Small intestine (tissue), 7 donors: ENCODE measurements around the gene HDHD5. TPM values are rescaled to one million over a fixed set of nuclear protein-coding genes. Genes with fewer than 3 reads are reported as not detected.

Experiments
- DNase-seq, 2 donors: peaks; one replicate each; pipeline versions ENCODE4 v3.0.0 to v3.0.0-alpha.2; 2013
- FAIRE-seq: peaks from 2 replicates; lab custom pipeline; 2012; peaks lifted over from hg19 to GRCh38; lab: Jason Lieb, UNC
- H3K27ac ChIP-seq, 3 donors: one replicate each; pipeline ENCODE4 v1.5.1; 2013; ENCODE audit warnings: low read length in 2 of 3, mild to moderate bottlenecking in 2 of 3, control low read depth in 1 of 3, inconsistent platforms in 1 of 3, low read depth in 1 of 3, moderate library complexity in 1 of 3
- H3K27me3 ChIP-seq, 3 donors: one replicate each; pipeline ENCODE4 v1.6.1; 2013; ENCODE audit warnings: low read length in 3 of 3, inconsistent platforms in 1 of 3; ENCODE audit not compliant: control insufficient read depth in 3 of 3, insufficient read depth in 3 of 3
- H3K36me3 ChIP-seq, 3 donors: one replicate each; pipeline ENCODE4 v1.6.1; 2013; ENCODE audit warnings: low read length in 3 of 3, inconsistent platforms in 1 of 3, low read depth in 1 of 3, mild to moderate bottlenecking in 1 of 3, moderate library complexity in 1 of 3; ENCODE audit not compliant: control insufficient read depth in 3 of 3, insufficient read depth in 2 of 3
- H3K4me1 ChIP-seq, 3 donors: one replicate each; pipeline ENCODE4 v1.6.1; 2013; ENCODE audit warnings: low read length in 2 of 3, inconsistent platforms in 1 of 3, low read depth in 1 of 3, mild to moderate bottlenecking in 1 of 3, moderate library complexity in 1 of 3; ENCODE audit not compliant: control insufficient read depth in 3 of 3, insufficient read depth in 2 of 3
- H3K4me3 ChIP-seq, 3 donors: one replicate each; pipeline ENCODE4 v1.5.1; 2013; ENCODE audit warnings: low read length in 3 of 3, control low read depth in 1 of 3, inconsistent platforms in 1 of 3, low read depth in 1 of 3, mild to moderate bottlenecking in 1 of 3, moderate library complexity in 1 of 3
- H3K9me3 ChIP-seq, 2 donors: one replicate each; pipeline ENCODE4 v1.6.1; 2013; ENCODE audit warnings: low read depth in 1 of 2, low read length in 1 of 2; ENCODE audit not compliant: control insufficient read depth in 2 of 2, insufficient read depth in 1 of 2
- WGBS, 3 donors: extraction: QIAGEN DNeasy Blood & Tissue Kit; methylation state at CpG; one replicate each; pipeline ENCODE4 v1.1.7; 2013; 5-methylcytosine and 5-hydroxymethylcytosine counted together
- polyA plus RNA-seq, 4 donors: library from polyadenylated mRNA; stranded (reverse) in 3 of 4; unstranded in 1 of 4; fragments of 200-250 nt in 3 of 4; fragments of 120-200 nt in 1 of 4; gene quantifications; one replicate each; pipeline versions ENCODE4 v1.2.1 to v1.2.3, GENCODE V29; 2013
- donor health status: healthy with polysubstance abuse.
- donor health status: control.
- donor health status: control.
- donor health status: Bipolar disorder and iron deficiency.
- donor health status: healthy.

Gene HDHD5
- polyA plus RNA-seq, 4 donors, result 36.0 to 70.8 (median 61.7) TPM

DNA sequence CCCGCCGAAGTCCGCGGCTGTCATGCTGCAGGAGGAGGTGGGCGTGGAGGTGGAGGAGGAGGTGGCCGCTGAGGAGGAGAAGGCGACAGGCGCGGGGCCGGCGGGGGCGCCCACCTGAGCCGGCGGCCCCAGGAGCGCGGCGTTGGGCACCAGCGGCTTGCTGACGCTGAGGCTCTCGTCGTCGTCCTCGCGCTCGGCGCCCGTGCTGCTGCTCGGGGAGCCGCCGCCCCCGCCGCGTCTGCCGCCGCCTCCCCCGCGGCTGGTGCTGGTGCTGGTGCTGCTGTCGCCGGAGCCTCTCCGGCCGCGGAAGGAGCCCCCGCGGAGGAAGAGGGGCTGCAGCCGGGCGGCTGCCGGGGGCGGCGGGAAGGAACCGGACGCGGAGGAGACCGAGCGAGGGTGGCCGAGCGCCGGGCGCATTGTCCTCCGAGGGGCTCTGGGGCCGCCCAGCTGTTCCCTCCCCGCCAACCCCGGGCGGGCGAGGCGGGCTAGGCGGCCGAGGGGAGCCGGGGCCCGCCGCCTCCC, 38.3 kb downstream of the HDHD5 start:
- H3K4me3 ChIP-seq, result peak overlapping the region in 2 of 3 donors; percentile 24 to 63
- no peak for FAIRE-seq
- WGBS, 3 donors, result 0 to 1% (median 0%) methylated on average over 26 to 70 of the region's 70 CpGs

DNA sequence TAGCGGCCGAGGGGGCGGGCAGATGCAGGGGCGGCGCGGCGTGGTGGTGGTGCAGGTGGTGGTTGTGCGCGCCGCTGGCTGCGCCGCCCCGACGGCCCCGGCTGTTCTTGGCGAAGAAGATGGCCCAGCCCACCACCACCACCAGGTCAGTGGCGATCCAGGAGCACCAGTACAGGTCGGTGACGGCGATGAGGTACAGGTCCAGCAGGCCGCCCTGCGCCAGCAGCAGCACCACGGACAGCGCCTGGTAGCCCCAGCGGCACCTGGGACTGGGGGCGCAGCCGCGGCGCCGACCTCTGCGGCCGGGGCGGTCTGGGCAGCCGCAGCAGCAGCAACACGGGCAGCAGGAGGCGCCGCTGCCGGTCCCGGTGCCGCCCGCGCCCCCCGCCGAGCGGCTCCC, 38.8 kb downstream of the HDHD5 start:
- peak overlapping the region in 1 of 3 donors; percentile 63 for H3K4me3 ChIP-seq
- H3K9me3 ChIP-seq, result no peaks in the 10 kb centered on the region
- FAIRE-seq, result no peak
- 2 to 3% (median 3%) methylated on average over 20 to 45 of the region's 45 CpGs for WGBS, 3 donors
- H3K36me3 ChIP-seq, result no peaks in the 10 kb centered on the region
- peaks cover 3 to 19% (median 18%) of the 10 kb centered on the region in 3 donors for H3K27me3 ChIP-seq
- H3K27ac ChIP-seq, result no peak overlapping the region
- peaks cover 0 to 3% (median 0%) of the 10 kb centered on the region in 3 donors for H3K4me1 ChIP-seq
- peak; percentile 19 to 77 for DNase-seq

More for the DNA sequence above, 38.3 kb downstream of the HDHD5 start:
- H3K4me1 ChIP-seq, result peaks cover 0 to 3% (median 0%) of the 10 kb centered on the region in 3 donors
- H3K27ac ChIP-seq, result no peak overlapping the region
- peaks cover 3 to 19% (median 18%) of the 10 kb centered on the region in 3 donors for H3K27me3 ChIP-seq
- no peaks in the 10 kb centered on the region for H3K36me3 ChIP-seq
- no peaks in the 10 kb centered on the region for H3K9me3 ChIP-seq
- DNase-seq, result peak in 1 of 2 donors; percentile 50

DNA sequence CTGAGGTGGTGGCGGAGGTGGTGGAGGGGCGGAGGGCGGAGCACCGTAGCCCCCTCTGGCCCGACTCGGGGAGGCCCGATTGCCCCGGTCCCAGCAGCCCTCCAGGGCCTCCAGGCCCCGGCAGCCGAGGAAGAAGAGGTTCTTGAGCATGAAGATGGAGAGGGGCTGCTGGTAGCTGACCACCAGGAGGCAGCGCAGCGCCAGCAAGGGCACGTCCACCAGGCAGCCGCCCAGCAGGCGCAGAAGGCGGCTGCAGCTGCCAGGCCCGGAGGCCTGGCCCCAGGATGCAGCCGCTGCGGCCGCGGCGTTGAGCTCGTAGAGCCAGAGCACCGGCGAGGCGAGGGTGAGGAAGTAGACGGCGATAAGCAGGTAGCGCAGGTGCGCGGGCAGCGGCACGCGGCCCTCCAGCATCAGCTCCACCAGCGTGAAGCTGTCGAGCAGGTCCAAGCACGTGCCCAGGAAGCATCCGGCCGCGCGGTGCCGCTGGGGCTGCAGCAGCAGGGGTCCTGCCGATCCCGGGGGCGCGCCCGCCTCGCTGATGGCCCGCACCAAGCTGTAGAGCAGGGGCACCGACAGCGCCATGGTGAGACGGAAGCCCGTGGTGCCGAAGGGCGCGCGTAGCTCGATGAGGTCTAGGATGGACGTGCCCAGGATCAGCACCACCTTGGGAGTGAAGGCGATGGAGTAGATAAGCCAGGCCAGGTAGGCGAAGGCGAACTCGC, 39.4 kb downstream of the HDHD5 start:
- H3K27ac ChIP-seq, result no peak overlapping the region
- H3K9me3 ChIP-seq, result no peaks in the 10 kb centered on the region
- FAIRE-seq (no peak), DNase-seq (peak; percentile 51 to 52)
- WGBS, 3 donors, result 29 to 34% (median 33%) methylated on average over 48 to 63 of the region's 63 CpGs
- peaks cover 0 to 3% (median 0%) of the 10 kb centered on the region in 3 donors for H3K4me1 ChIP-seq
- H3K36me3 ChIP-seq, result no peaks in the 10 kb centered on the region
- peaks cover 3 to 19% (median 18%) of the 10 kb centered on the region in 3 donors for H3K27me3 ChIP-seq
- H3K4me3 ChIP-seq, result no peak overlapping the region

- Histone ChIP-seq H3K4me1 (peaks cover 0 to 3% (median 0%) of the 10 kb centered on the region in 3 donors), H3K27ac (no peak overlapping the region), H3K36me3 (no peaks in the 10 kb centered on the region), H3K9me3 (no peaks in the 10 kb centered on the region), H3K27me3 (peaks cover 3 to 19% (median 16%) of the 10 kb centered on the region in 3 donors), H3K4me3 (no peak overlapping the region)
- FAIRE-seq, result no peak
- WGBS, 3 donors, result 67 to 80% (median 79%) methylated on average over 4 of the region's 4 CpGs
- no peak for DNase-seq
Measured at GRCh38 chr22:17118342-17118741, 40.7 kb downstream of the HDHD5 start.

DNA sequence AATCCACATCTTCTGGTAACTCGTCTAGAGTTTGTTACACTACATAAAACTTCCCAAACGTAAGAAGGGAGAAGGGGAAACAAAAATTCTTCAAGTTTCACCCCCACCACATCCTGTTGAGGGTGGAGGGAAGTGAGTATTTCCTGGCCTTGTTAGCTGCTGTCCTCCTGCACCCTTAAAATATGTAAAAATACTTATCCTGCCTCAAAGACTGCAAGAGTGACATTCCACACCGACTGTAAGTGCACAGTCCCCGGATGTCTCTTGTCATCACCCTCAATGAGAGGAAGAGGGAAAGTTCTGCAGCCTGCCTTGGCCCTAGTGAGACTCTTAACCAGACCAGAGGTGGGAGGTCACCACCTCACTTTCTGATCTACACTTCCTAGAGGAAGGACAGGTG, 41.2 kb downstream of the HDHD5 start:
- no peaks in the 10 kb centered on the region for H3K36me3 ChIP-seq
- H3K9me3 ChIP-seq, result no peaks in the 10 kb centered on the region
- 45 to 75% (median 52%) methylated on average over 4 of the region's 4 CpGs for WGBS, 3 donors
- DNase-seq (no peak), FAIRE-seq (no peak)
- no peak overlapping the region for H3K27ac ChIP-seq
- peaks cover 0 to 3% (median 0%) of the 10 kb centered on the region in 3 donors for H3K4me1 ChIP-seq
- peaks cover 3 to 19% (median 14%) of the 10 kb centered on the region in 3 donors for H3K27me3 ChIP-seq
- H3K4me3 ChIP-seq, result no peak overlapping the region

DNA sequence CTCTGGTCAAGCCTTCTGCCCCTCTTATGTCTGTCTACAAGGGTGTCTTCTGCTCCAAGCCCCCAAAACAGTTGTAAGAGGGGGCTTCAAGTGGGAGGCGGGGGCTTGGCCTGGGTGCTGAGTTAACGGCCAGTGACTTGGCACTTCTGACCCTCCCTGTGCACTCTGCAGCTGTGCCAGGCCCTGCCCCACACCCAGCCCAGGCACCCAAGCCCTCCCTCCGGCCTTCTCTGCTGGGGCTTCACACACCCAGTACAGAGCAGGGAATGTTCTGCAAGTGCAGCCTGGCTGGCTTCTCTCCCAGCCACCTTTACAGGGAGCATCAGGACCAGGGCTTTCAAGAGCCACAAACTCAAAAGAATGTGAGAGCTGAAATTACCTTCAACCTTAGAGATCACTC, 41.7 kb downstream of the HDHD5 start:
- Histone ChIP-seq H3K9me3 (no peaks in the 10 kb centered on the region), H3K27ac (no peak overlapping the region), H3K27me3 (peaks cover 3 to 19% (median 9%) of the 10 kb centered on the region in 3 donors), H3K4me3 (no peak overlapping the region), H3K4me1 (peaks cover 0 to 3% (median 0%) of the 10 kb centered on the region in 3 donors), H3K36me3 (no peaks in the 10 kb centered on the region)
- DNase-seq, result no peak
- no peak for FAIRE-seq
- 64 to 76% (median 70%) methylated on average over 3 of the region's 3 CpGs for WGBS, 3 donors

- H3K4me1 ChIP-seq, result peaks cover 0 to 3% (median 0%) of the 10 kb centered on the region in 3 donors
- no peak overlapping the region for H3K27ac ChIP-seq
- H3K27me3 ChIP-seq, result peaks cover 3 to 13% (median 4%) of the 10 kb centered on the region in 3 donors
- no peaks in the 10 kb centered on the region for H3K36me3 ChIP-seq
- DNase-seq, result no peak
- no peak overlapping the region for H3K4me3 ChIP-seq
- no peaks in the 10 kb centered on the region for H3K9me3 ChIP-seq
- 45 to 52% (median 50%) methylated on average over 6 of the region's 6 CpGs for WGBS, 3 donors
- FAIRE-seq, result no peak
Measured at GRCh38 chr22:17116572-17117330, 42.3 kb downstream of the HDHD5 start.

- no peak for DNase-seq
- no peaks in the 10 kb centered on the region for H3K9me3 ChIP-seq
- peaks cover 0 to 8% (median 3%) of the 10 kb centered on the region in 3 donors for H3K27me3 ChIP-seq
- no peak for FAIRE-seq
- H3K27ac ChIP-seq, result no peak overlapping the region
- peaks cover 0 to 3% (median 0%) of the 10 kb centered on the region in 3 donors for H3K4me1 ChIP-seq
- WGBS, 3 donors, result 58 to 69% (median 62%) methylated on average over 5 of the region's 5 CpGs
- peaks cover 0 to under 1% (median 0%) of the 10 kb centered on the region in 3 donors for H3K36me3 ChIP-seq
- no peak overlapping the region for H3K4me3 ChIP-seq
Measured at GRCh38 chr22:17115945-17116565, 43.0 kb downstream of the HDHD5 start.
